ENCODE data around the gene HACL1. TPM values are rescaled to one million over a fixed set of nuclear protein-coding genes. Genes with fewer than 3 reads are reported as not detected.
"Not testable (repeated sequence)": the region's sequence is repeated elsewhere in the genome, so short reads cannot be mapped to it uniquely, and the experiment has no call there.

The HACL1 gene
- total RNA-seq, 4 donors from 2014 or later: 19.8 to 26.4 (median 21.1) TPM

- DNase-seq (ENCODE audit: low spot score): no peak
- no peak for ATAC-seq (ENCODE audit: low FRiP score)
- TF ChIP-seq CTCF (IDR thresholded peaks at IDR 0.05): no peak
These were observed 9.6 kb upstream of the HACL1 start for GRCh38 chr3:15611018-15611417.

GRCh38 chr3:15610082-15610759 is 8.9 kb upstream of the HACL1 start:
- DNase-seq (ENCODE audit: low spot score) (no peak), ATAC-seq (ENCODE audit: low FRiP score) (peak; percentile 75)
- no peak for TF ChIP-seq CTCF (IDR thresholded peaks at IDR 0.05)

- DNase-seq (ENCODE audit: low spot score) (no peak), ATAC-seq (ENCODE audit: low FRiP score) (no peak)
- no peak for TF ChIP-seq CTCF (IDR thresholded peaks at IDR 0.05)
These were observed 5.1 kb upstream of the HACL1 start for GRCh38 chr3:15606434-15606891.

- ATAC-seq (ENCODE audit: low FRiP score); DNase-seq (ENCODE audit: low spot score): not testable (repeated sequence)
These were observed 3.2 kb upstream of the HACL1 start for GRCh38 chr3:15604584-15604983.

GRCh38 chr3:15602816-15603215 is 1.4 kb upstream of the HACL1 start:
- not testable (repeated sequence) for DNase-seq (ENCODE audit: low spot score); ATAC-seq (ENCODE audit: low FRiP score)

- no peak for TF ChIP-seq CTCF (IDR thresholded peaks at IDR 0.05)
- DNase-seq (ENCODE audit: low spot score): no peak
- ATAC-seq (ENCODE audit: low FRiP score): peak; percentile 34
These were observed 772 bp upstream of the HACL1 start for GRCh38 chr3:15602146-15602536.

- ATAC-seq (ENCODE audit: low FRiP score) (peak; percentile 21), DNase-seq (ENCODE audit: low spot score) (no peak)
- TF ChIP-seq CTCF (IDR thresholded peaks at IDR 0.05): no peak
These were observed 347 bp downstream of the HACL1 start for GRCh38 chr3:15601046-15601398.

GRCh38 chr3:15595955-15596354 is 5.4 kb downstream of the HACL1 start:
- TF ChIP-seq CTCF (IDR thresholded peaks at IDR 0.05): no peak
- DNase-seq (ENCODE audit: low spot score) (no peak), ATAC-seq (ENCODE audit: low FRiP score) (no peak)

Measured in omental fat pad (tissue), 4 donors.